CD14-positive monocyte (primary cell): ENCODE measurements around the gene SNRNP35. TPM values are rescaled to one million over a fixed set of nuclear protein-coding genes. Genes with fewer than 3 reads are reported as not detected.

Experiments used
- DNase-seq, 3 donors: peaks; one replicate each; pipeline ENCODE4 v3.0.0-alpha.2; 2011 to 2022
- H2AFZ ChIP-seq: 2 replicates; pipeline ENCODE4 v1.6.0; 2012; ENCODE audit warnings: mild to moderate bottlenecking, low read depth, low read length, inconsistent platforms; ENCODE audit not compliant: insufficient read depth, poor library complexity, severe bottlenecking
- H3K27ac ChIP-seq, 2 donors: 1 replicate in 1 of 2; 2 replicates in 1 of 2; pipeline ENCODE4 v1.5.1; 2012 to 2013; ENCODE audit warnings: low read length in 2 of 2, control low read depth in 1 of 2, inconsistent platforms in 1 of 2, low read depth in 1 of 2, mild to moderate bottlenecking in 1 of 2
- H3K27me3 ChIP-seq, 2 donors: one replicate each; pipeline versions ENCODE4 v1.6.0 to v1.6.1; 2011 to 2013; ENCODE audit warnings: low read length in 2 of 2; ENCODE audit not compliant: control insufficient read depth in 2 of 2, insufficient read depth in 2 of 2
- H3K36me3 ChIP-seq, 2 donors: replicated peaks in 1 of 2; 1 replicate in 1 of 2; 2 replicates in 1 of 2; pipeline versions ENCODE4 v1.5.1 to v1.6.1; 2012 to 2013; ENCODE audit warnings: low read length in 2 of 2, control low read depth in 1 of 2, inconsistent platforms in 1 of 2, mild to moderate bottlenecking in 1 of 2; ENCODE audit not compliant: insufficient read depth in 2 of 2, control insufficient read depth in 1 of 2
- H3K4me1 ChIP-seq, 2 donors: 1 replicate in 1 of 2; 2 replicates in 1 of 2; pipeline versions ENCODE4 v1.5.1 to v1.6.1; 2012 to 2013; ENCODE audit warnings: low read length in 2 of 2, control low read depth in 1 of 2, inconsistent platforms in 1 of 2, mild to moderate bottlenecking in 1 of 2, moderate library complexity in 1 of 2; ENCODE audit not compliant: insufficient read depth in 2 of 2, control insufficient read depth in 1 of 2
- H3K4me2 ChIP-seq: replicated peaks from 2 replicates; pipeline ENCODE3; 2012; ENCODE audit warnings: low read length, moderate library complexity, mild to moderate bottlenecking; ENCODE audit not compliant: poor library complexity, severe bottlenecking; ENCODE audit errors: extremely low read depth
- H3K4me3 ChIP-seq, 3 experiments: fragments of 200-600 bp in 1 of 3; sonication (generic) in 1 of 3; replicated peaks in 1 of 3; 1 replicate in 2 of 3; 2 replicates in 1 of 3; pipeline ENCODE4 v1.5.1; 2011 to 2013; ENCODE audit warnings: low read length in 3 of 3, mild to moderate bottlenecking in 3 of 3, control low read depth in 2 of 3, low read depth in 2 of 3, inconsistent platforms in 1 of 3, moderate library complexity in 1 of 3
- H3K79me2 ChIP-seq: 2 replicates; pipeline ENCODE4 v1.6.0; 2012; ENCODE audit warnings: mild to moderate bottlenecking, control low read depth, inconsistent platforms, low read length, moderate library complexity; ENCODE audit not compliant: insufficient read depth
- H3K9ac ChIP-seq: 2 replicates; pipeline ENCODE4 v1.6.0; 2017; ENCODE audit warnings: low read length, mild to moderate bottlenecking; ENCODE audit not compliant: insufficient read depth, poor library complexity, severe bottlenecking
- H3K9me3 ChIP-seq, 2 donors: replicated peaks in 1 of 2; 1 replicate in 1 of 2; 2 replicates in 1 of 2; pipeline versions ENCODE4 v1.5.1 to v1.6.1; 2012 to 2013; ENCODE audit warnings: low read length in 2 of 2, control low read depth in 1 of 2; ENCODE audit not compliant: control insufficient read depth in 1 of 2, insufficient read depth in 1 of 2
- H4K20me1 ChIP-seq: 2 replicates; pipeline ENCODE4 v1.6.0; 2012; ENCODE audit warnings: mild to moderate bottlenecking, low read length, control low read depth, moderate library complexity; ENCODE audit not compliant: insufficient read depth
- H3K27ac Mint-ChIP-seq, 7 donors: one replicate each; pipeline ENCODE4 v1.8.0; 2020; ENCODE audit warnings: mild to moderate bottlenecking in 7 of 7, mixed read lengths in 7 of 7, moderate library complexity in 6 of 7, inconsistent platforms in 2 of 7
- H3K27me3 Mint-ChIP-seq, 3 donors: one replicate each; pipeline ENCODE4 v1.8.0; 2021 to 2022; ENCODE audit warnings: low read depth in 3 of 3, mild to moderate bottlenecking in 3 of 3, mixed read lengths in 3 of 3, moderate library complexity in 3 of 3, inconsistent platforms in 1 of 3
- H3K36me3 Mint-ChIP-seq, 2 donors: one replicate each; pipeline ENCODE4 v1.8.0; 2020; ENCODE audit warnings: mixed read lengths in 2 of 2, inconsistent platforms in 1 of 2, mild to moderate bottlenecking in 1 of 2
- H3K4me1 Mint-ChIP-seq: one replicate; pipeline ENCODE4 v1.8.0; 2020; ENCODE audit warnings: mild to moderate bottlenecking, mixed read lengths
- H3K4me3 Mint-ChIP-seq, 2 donors: one replicate each; pipeline ENCODE4 v1.8.0; 2020; ENCODE audit warnings: mild to moderate bottlenecking in 2 of 2, mixed read lengths in 2 of 2, moderate library complexity in 1 of 2
- H3K9me3 Mint-ChIP-seq, 7 donors: one replicate each; pipeline ENCODE4 v1.8.0; 2020 to 2022; ENCODE audit warnings: mixed read lengths in 7 of 7, mild to moderate bottlenecking in 6 of 7, moderate library complexity in 6 of 7, inconsistent platforms in 2 of 7
- CTCF ChIP-seq: fragments of 200-600 bp; IDR thresholded peaks from one replicate; pipeline ENCODE4 v1.8.0; 2022; ENCODE audit warnings: antibody characterized with exemption, mild to moderate bottlenecking
- WGBS: methylation state at CpG from one replicate; pipeline ENCODE4 v1.1.5; 2013; ENCODE audit warnings: missing lambda C conversion rate; ENCODE audit not compliant: insufficient coverage; 5-methylcytosine and 5-hydroxymethylcytosine counted together
- intact Hi-C, 2 donors: fragments of 100-400 bp; cut with micrococcal nuclease; formaldehyde crosslinking; loops; one replicate each; pipeline versions ENCODE4 v1.15.0 to v1.15.1; 2023
- polyA plus RNA-seq, 3 donors: library from polyadenylated mRNA; depleted of rRNA in 1 of 3; unstranded in 2 of 3; stranded (reverse) in 1 of 3; fragments of 300-500 nt in 2 of 3; fragments of >200 nt in 1 of 3; fragmentation: Illumina TruSeq in 2 of 3; gene quantifications; 1 replicate in 2 of 3; 2 replicates in 1 of 3; pipeline ENCODE4 v1.2.3, GENCODE V29; 2012 to 2021

SNRNP35 gene
- polyA plus RNA-seq, 3 donors: 13.4 to 19.5 (median 16.7) TPM

GRCh38 chr12:123465084-123465483, 7.1 kb downstream of the SNRNP35 start:
- H3K27me3 Mint-ChIP-seq: no peaks in the 10 kb centered on the region
- H3K27ac ChIP-seq: peak overlapping the region in 1 of 2 donors; percentile 13
- H3K27me3 ChIP-seq: no peaks in the 10 kb centered on the region
- peaks cover 23 to 41% of the 10 kb centered on the region in 2 donors for H3K36me3 ChIP-seq
- H3K9me3 Mint-ChIP-seq: peaks cover 0 to 2% (median 0%) of the 10 kb centered on the region in 7 donors
- H3K4me3 ChIP-seq: no peak overlapping the region
- H4K20me1 ChIP-seq: peaks cover 60% of the 10 kb centered on the region
- WGBS: 90% methylated on average over 2 of the region's 4 CpGs
- no peak overlapping the region for H2AFZ ChIP-seq
- peaks cover 69% of the 10 kb centered on the region for H3K79me2 ChIP-seq
- H3K9ac ChIP-seq: no peak overlapping the region
- DNase-seq: no peak
- no peak for TF ChIP-seq CTCF
- no peaks in the 10 kb centered on the region for H3K9me3 ChIP-seq
- peak overlapping the region in 1 of 7 donors; percentile 25 for H3K27ac Mint-ChIP-seq
- H3K4me3 Mint-ChIP-seq: no peak overlapping the region
- peaks cover 41 to 57% of the 10 kb centered on the region in 2 donors for H3K36me3 Mint-ChIP-seq
- no peak overlapping the region for H3K4me2 ChIP-seq
- peaks cover 8% of the 10 kb centered on the region for H3K4me1 Mint-ChIP-seq
- peaks cover 0 to 2% of the 10 kb centered on the region in 2 donors for H3K4me1 ChIP-seq
- intact Hi-C loops: loop anchor here (5.0 to 10.0 kb wide), 2 partner anchors 33 to 50 kb away; no protein-coding TSS in a partner anchor

GRCh38 chr12:123468786-123469185, 10.8 kb downstream of the SNRNP35 start:
- 38% methylated on average over 1 of the region's 1 CpG for WGBS

More at GRCh38 chr12:123468786-123469185, 10.8 kb downstream of the SNRNP35 start:
- intact Hi-C loops: loop anchor here (5.0 to 10.0 kb wide), 2 partner anchors 36 to 54 kb away; no protein-coding TSS in a partner anchor
- DNase-seq: peak in 2 of 3 donors; percentile 38 to 50
- no peak overlapping the region for H2AFZ ChIP-seq
- no peaks in the 10 kb centered on the region for H3K27me3 ChIP-seq
- H3K4me1 ChIP-seq: no peaks in the 10 kb centered on the region
- H3K4me3 ChIP-seq: no peak overlapping the region
- no peak overlapping the region for H3K27ac ChIP-seq
- peak; percentile 45 for TF ChIP-seq CTCF
- Mint-ChIP-seq H3K4me1 (no peaks in the 10 kb centered on the region), H3K36me3 (peaks cover 52 to 67% of the 10 kb centered on the region in 2 donors), H3K4me3 (no peak overlapping the region), H3K27me3 (no peaks in the 10 kb centered on the region), H3K9me3 (peaks cover 0 to 4% (median 0%) of the 10 kb centered on the region in 7 donors), H3K27ac (no peak overlapping the region)
- H3K79me2 ChIP-seq: peaks cover 33% of the 10 kb centered on the region
- H4K20me1 ChIP-seq: peaks cover 56% of the 10 kb centered on the region
- H3K36me3 ChIP-seq: peaks cover 32 to 63% of the 10 kb centered on the region in 2 donors
- H3K4me2 ChIP-seq: no peak overlapping the region
- H3K9ac ChIP-seq: no peak overlapping the region
- H3K9me3 ChIP-seq: no peaks in the 10 kb centered on the region
